ENCODE data around the gene SNCA. TPM values are rescaled to one million over a fixed set of nuclear protein-coding genes. Genes with fewer than 3 reads are reported as not detected.

SNCA gene
- total and polyA plus RNA-seq, 2 of the 8 experiments (the other 6 are each of a cell fraction or from before 2014, with no cell fraction given): 8.5 to 16.8 TPM

- TF ChIP-seq CHD7 (IDR thresholded peaks at IDR 0.05; ENCODE audit: insufficient replicate concordance, low read length) (no peak), CEBPB (IDR thresholded peaks at IDR 0.05; ENCODE audit: low read depth, low read length) (no peak), NANOG (IDR thresholded peaks at IDR 0.05; ENCODE audit: insufficient read depth, low read depth, low read length, poor library complexity, severe bottlenecking) (no peak), ATF3 (IDR thresholded peaks at IDR 0.05; ENCODE audit: insufficient read depth, low read depth, low read length) (no peak), PHF8 (conservative IDR thresholded peaks at IDR 0.05; ENCODE audit: low read depth, low read length) (no peak)
Measured at GRCh38 chr4:89847571-89848325, 10.8 kb upstream of the SNCA start (continued).
